HepG2 (cell line): Measurements from ENCODE around the gene PC. TPM values are rescaled to one million over a fixed set of nuclear protein-coding genes. Genes with fewer than 3 reads are reported as not detected.

Experiments
- BRF2 ChIP-seq: sonication (generic); formaldehyde crosslinking; IDR thresholded peaks from 2 replicates; pipeline ENCODE4 v1.8.1; 2022; ENCODE audit warnings: mild to moderate bottlenecking, missing genetic modification reagents
- CBFB ChIP-seq: sonication (generic); formaldehyde crosslinking; IDR thresholded peaks from 2 replicates; pipeline ENCODE4 v1.4.0; 2020; ENCODE audit warnings: missing genetic modification reagents
- DR1 ChIP-seq: sonication (generic); formaldehyde crosslinking; IDR thresholded peaks from 2 replicates; pipeline ENCODE4 v1.8.0; 2021; ENCODE audit warnings: mild to moderate bottlenecking, missing genetic modification reagents, inconsistent platforms
- FOXK2 ChIP-seq: fragments of 450-650 bp; IDR thresholded peaks from 2 replicates; pipeline ENCODE4 v1.6.1; 2016
- MAFG ChIP-seq: sonication (generic); formaldehyde crosslinking; IDR thresholded peaks from 2 replicates; pipeline ENCODE4 v1.5.1; 2020; ENCODE audit warnings: mild to moderate bottlenecking, missing genetic modification reagents
- MYC ChIP-seq: sonication (generic); formaldehyde crosslinking; IDR thresholded peaks from 2 replicates; pipeline ENCODE4 v1.9.0; 2021; ENCODE audit warnings: missing genetic modification reagents, borderline replicate concordance
- PHF20 ChIP-seq: sonication (generic); formaldehyde crosslinking; IDR thresholded peaks from 2 replicates; pipeline ENCODE4 v1.5.0; 2020; ENCODE audit warnings: mild to moderate bottlenecking, missing genetic modification reagents
- RBAK ChIP-seq: sonication (generic); formaldehyde crosslinking; IDR thresholded peaks from 2 replicates; pipeline ENCODE4 v1.5.1; 2020; ENCODE audit warnings: mild to moderate bottlenecking, missing genetic modification reagents
- ZBTB7A ChIP-seq: sonication (generic); formaldehyde crosslinking; IDR thresholded peaks from 2 replicates; pipeline ENCODE4 v1.8.0; 2022; ENCODE audit warnings: mild to moderate bottlenecking, missing genetic modification reagents
- ZBTB8A ChIP-seq: sonication (generic); formaldehyde crosslinking; IDR thresholded peaks from 2 replicates; pipeline ENCODE4 v1.4.0; 2020; ENCODE audit warnings: mild to moderate bottlenecking, low read depth, missing genetic modification reagents, borderline replicate concordance
- ZNF33A ChIP-seq: sonication (generic); formaldehyde crosslinking; IDR thresholded peaks from 2 replicates; pipeline ENCODE4 v1.5.1; 2020; ENCODE audit warnings: missing genetic modification reagents, mild to moderate bottlenecking, moderate library complexity, borderline replicate concordance
- ZNF350 ChIP-seq: sonication (generic); formaldehyde crosslinking; IDR thresholded peaks from 2 replicates; pipeline ENCODE4 v1.4.0; 2020; ENCODE audit warnings: mild to moderate bottlenecking, low read depth, missing genetic modification reagents, borderline replicate concordance
- ZNF562 ChIP-seq: sonication (generic); formaldehyde crosslinking; IDR thresholded peaks from 2 replicates; pipeline ENCODE4 v1.8.0; 2022; ENCODE audit warnings: missing genetic modification reagents, borderline replicate concordance
- ZNF772 ChIP-seq: sonication (generic); formaldehyde crosslinking; IDR thresholded peaks from 2 replicates; pipeline ENCODE4 v1.5.0; 2020; ENCODE audit warnings: mild to moderate bottlenecking, missing genetic modification reagents
- ZSCAN30 ChIP-seq: sonication (generic); formaldehyde crosslinking; IDR thresholded peaks from 2 replicates; pipeline ENCODE4 v1.5.0; 2020; ENCODE audit warnings: mild to moderate bottlenecking, missing genetic modification reagents
- polyA plus RNA-seq, 8 experiments: library from polyadenylated mRNA; depleted of rRNA in 3 of 8; stranded (reverse) in 7 of 8; unstranded in 1 of 8; fragments of >200 nt; fragmentation: Illumina TruSeq in 4 of 8; extraction: Trizol in 4 of 8; gene quantifications; 2 replicates each; pipeline versions ENCODE4 v1.2.1 to v1.2.3, GENCODE V29; 2011 to 2016; ENCODE audit warnings: low read depth in 4 of 8, missing spikeins in 1 of 8, mixed read lengths in 1 of 8; ENCODE audit not compliant: insufficient read depth in 1 of 8
- total RNA-seq, 5 experiments: library from RNA; depleted of rRNA; stranded (reverse); fragments of >200 nt; fragmentation: Illumina TruSeq; extraction: Trizol; gene quantifications; 2 replicates each; pipeline ENCODE4 v1.2.3, GENCODE V29; 2016; ENCODE audit warnings: low read depth in 1 of 5
- TF ChIP-seq, protein P1 (sequence below): sonication (generic); formaldehyde crosslinking; IDR thresholded peaks from 2 replicates; pipeline ENCODE4 v1.5.0; 2020; ENCODE audit warnings: mild to moderate bottlenecking, missing genetic modification reagents, borderline replicate concordance
- TF ChIP-seq, protein P2 (sequence below): sonication (generic); formaldehyde crosslinking; IDR thresholded peaks from 2 replicates; pipeline ENCODE4 v1.8.0; 2022; ENCODE audit warnings: mild to moderate bottlenecking, missing genetic modification reagents, moderate library complexity
- TF ChIP-seq, protein P3 (sequence below): sonication (generic); formaldehyde crosslinking; IDR thresholded peaks from 2 replicates; pipeline ENCODE4 v1.8.0; 2022; ENCODE audit warnings: missing genetic modification reagents, mild to moderate bottlenecking, borderline replicate concordance
- TF ChIP-seq, protein P4 (sequence below): sonication (generic); formaldehyde crosslinking; IDR thresholded peaks from 2 replicates; pipeline ENCODE4 v1.4.0; 2020; ENCODE audit warnings: missing genetic modification reagents

Gene PC
- total and polyA plus RNA-seq, 2 of the 13 experiments (the other 11 are each of a cell fraction or from before 2014, with no cell fraction given) = 29.0 to 39.0 TPM

DNA sequence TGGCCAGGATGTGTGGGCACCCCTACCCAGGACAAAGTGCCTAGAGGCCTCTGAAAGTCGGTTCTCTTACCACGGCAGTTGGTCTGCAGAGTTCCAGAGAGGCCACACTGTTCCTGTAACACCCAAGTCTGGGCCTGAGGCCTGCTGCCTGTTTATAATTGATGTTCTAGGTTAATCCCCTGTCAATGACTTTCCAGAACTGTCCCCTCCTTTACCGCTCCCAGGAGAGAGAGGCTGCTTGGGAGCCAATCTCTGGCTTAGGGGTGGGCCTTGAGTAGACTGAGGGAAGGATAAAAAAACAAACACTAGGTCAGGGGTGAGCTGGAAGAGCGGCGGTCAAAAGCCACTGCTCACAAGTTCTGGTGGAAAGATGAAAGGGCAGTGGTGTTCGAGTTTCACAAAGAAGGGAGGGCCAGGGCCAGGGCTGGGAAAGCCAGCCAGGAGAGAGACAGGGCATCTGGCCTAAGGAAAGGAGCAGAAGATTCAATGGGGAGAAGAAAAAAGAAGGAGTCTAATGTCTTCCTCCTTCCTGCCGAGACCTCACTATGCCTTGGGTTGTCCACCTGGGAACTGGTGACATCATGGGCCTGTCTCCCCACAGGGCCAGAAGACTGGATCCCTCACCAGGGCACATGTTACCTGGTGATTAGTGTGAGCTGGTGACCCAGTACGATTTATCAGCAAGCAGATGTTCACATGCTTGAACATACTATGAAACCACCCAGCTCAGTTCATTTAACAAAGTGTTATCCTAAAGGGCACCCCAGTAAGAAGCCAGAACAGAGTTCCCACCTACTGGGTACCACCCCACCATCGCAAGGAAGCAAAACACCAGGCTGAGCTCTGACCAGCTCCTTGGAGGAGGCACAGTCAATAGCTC lies 50.2 kb downstream of the PC start (continued):
- TF ChIP-seq, protein P1, sequence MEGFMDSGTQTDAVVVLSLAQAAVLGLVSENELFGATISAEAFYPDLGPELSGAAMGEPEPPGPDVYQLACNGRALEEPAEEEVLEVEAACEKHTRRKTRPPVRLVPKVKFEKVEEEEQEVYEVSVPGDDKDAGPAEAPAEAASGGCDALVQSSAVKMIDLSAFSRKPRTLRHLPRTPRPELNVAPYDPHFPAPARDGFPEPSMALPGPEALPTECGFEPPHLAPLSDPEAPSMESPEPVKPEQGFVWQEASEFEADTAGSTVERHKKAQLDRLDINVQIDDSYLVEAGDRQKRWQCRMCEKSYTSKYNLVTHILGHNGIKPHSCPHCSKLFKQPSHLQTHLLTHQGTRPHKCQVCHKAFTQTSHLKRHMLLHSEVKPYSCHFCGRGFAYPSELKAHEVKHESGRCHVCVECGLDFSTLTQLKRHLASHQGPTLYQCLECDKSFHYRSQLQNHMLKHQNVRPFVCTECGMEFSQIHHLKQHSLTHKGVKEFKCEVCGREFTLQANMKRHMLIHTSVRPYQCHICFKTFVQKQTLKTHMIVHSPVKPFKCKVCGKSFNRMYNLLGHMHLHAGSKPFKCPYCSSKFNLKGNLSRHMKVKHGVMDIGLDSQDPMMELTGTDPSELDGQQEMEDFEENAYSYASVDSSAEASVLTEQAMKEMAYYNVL (CRISPR knock-in tag) = peak; percentile 85
- TF ChIP-seq FOXK2 (no peak), ZSCAN30 (CRISPR knock-in tag) (no peak), PHF20 (CRISPR knock-in tag) (no peak), RBAK (CRISPR knock-in tag) (no peak), ZNF33A (CRISPR knock-in tag) (no peak), DR1 (CRISPR knock-in tag) (no peak), MAFG (CRISPR knock-in tag) (no peak), ZNF562 (CRISPR knock-in tag) (no peak), ZNF772 (CRISPR knock-in tag) (no peak), ZBTB7A (no peak), ZNF350 (CRISPR knock-in tag) (no peak), CBFB (CRISPR knock-in tag) (no peak), BRF2 (CRISPR knock-in tag) (no peak), MYC (CRISPR knock-in tag) (0 out of 2 replicates have a peak, but pooled peaks have one; percentile 37), ZBTB8A (CRISPR knock-in tag) (no peak)
- TF ChIP-seq, protein P2, sequence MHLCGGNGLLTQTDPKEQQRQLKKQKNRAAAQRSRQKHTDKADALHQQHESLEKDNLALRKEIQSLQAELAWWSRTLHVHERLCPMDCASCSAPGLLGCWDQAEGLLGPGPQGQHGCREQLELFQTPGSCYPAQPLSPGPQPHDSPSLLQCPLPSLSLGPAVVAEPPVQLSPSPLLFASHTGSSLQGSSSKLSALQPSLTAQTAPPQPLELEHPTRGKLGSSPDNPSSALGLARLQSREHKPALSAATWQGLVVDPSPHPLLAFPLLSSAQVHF = no peak
- TF ChIP-seq, protein P3, sequence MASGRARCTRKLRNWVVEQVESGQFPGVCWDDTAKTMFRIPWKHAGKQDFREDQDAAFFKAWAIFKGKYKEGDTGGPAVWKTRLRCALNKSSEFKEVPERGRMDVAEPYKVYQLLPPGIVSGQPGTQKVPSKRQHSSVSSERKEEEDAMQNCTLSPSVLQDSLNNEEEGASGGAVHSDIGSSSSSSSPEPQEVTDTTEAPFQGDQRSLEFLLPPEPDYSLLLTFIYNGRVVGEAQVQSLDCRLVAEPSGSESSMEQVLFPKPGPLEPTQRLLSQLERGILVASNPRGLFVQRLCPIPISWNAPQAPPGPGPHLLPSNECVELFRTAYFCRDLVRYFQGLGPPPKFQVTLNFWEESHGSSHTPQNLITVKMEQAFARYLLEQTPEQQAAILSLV (CRISPR knock-in tag) = no peak
- TF ChIP-seq, protein P4, sequence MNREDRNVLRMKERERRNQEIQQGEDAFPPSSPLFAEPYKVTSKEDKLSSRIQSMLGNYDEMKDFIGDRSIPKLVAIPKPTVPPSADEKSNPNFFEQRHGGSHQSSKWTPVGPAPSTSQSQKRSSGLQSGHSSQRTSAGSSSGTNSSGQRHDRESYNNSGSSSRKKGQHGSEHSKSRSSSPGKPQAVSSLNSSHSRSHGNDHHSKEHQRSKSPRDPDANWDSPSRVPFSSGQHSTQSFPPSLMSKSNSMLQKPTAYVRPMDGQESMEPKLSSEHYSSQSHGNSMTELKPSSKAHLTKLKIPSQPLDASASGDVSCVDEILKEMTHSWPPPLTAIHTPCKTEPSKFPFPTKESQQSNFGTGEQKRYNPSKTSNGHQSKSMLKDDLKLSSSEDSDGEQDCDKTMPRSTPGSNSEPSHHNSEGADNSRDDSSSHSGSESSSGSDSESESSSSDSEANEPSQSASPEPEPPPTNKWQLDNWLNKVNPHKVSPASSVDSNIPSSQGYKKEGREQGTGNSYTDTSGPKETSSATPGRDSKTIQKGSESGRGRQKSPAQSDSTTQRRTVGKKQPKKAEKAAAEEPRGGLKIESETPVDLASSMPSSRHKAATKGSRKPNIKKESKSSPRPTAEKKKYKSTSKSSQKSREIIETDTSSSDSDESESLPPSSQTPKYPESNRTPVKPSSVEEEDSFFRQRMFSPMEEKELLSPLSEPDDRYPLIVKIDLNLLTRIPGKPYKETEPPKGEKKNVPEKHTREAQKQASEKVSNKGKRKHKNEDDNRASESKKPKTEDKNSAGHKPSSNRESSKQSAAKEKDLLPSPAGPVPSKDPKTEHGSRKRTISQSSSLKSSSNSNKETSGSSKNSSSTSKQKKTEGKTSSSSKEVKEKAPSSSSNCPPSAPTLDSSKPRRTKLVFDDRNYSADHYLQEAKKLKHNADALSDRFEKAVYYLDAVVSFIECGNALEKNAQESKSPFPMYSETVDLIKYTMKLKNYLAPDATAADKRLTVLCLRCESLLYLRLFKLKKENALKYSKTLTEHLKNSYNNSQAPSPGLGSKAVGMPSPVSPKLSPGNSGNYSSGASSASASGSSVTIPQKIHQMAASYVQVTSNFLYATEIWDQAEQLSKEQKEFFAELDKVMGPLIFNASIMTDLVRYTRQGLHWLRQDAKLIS (CRISPR knock-in tag) = no peak
